Measurements from ENCODE around the gene TRIOBP. TPM values are rescaled to one million over a fixed set of nuclear protein-coding genes. Genes with fewer than 3 reads are reported as not detected.

TRIOBP gene
- total and polyA plus RNA-seq, 2 of the 13 experiments (the other 11 are each of a cell fraction or from before 2014, with no cell fraction given): 6.1 to 15.4 TPM

DNA sequence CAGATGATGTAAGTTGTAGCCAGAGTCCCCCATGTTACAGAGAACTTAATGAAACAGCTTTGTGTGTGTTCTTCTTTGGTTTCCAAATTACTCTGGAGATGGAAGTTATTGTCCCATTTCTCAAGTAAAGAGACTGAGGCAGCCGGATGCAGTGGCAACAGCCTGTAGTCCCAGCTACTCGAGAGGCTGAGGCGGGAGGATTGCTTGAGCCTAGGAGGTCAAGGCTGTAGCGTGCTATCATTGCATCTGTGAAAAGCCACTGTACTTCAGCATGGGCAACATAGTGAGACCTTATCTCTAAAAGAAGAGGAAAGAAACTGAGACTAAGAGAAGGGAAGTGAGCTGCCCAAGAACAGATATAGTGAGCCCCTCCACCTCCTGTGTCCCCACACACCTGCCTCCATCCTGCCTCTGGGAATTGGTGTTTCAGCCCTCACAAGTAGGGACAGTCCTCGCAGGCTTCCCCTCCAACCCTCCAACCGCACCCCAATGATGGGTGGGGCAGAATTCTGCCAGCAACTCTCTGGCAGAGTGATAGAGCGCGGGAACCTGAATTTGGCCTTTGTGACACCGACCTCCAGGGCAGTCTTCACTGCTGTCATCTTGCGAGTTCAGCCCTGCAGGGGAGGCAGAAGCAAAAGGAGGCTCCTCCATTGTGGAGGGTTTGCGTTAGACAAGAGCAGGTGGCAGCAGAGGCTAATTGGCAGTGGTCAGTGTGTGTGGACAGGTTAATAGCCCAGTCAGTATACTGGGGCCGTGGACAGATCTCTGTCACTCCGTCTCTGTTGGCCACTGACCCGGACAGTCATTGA, 36.7 kb upstream of the TRIOBP start:
- POLR2A ChIA-PET: interaction anchor here (0.9 to 11.2 kb wide), 7 partner anchors 9 to 72 kb away, joined by 3 to 242 read pairs (median 36); partner anchors contain the start of genes GGA1, LGALS1, NOL12 and SH3BP1
- Histone ChIP-seq H3K4me3 (replicated peaks in 1 of 3; ENCODE audit: insufficient read depth in 1 of 3, low read depth in 2 of 3, low read length in 3 of 3) (peak overlapping the region; percentile 75 to 97 (median 94)), H4K20me1 (ENCODE audit: insufficient read depth, low read length) (peaks cover 48% of the 10 kb centered on the region), H3K4me2 (ENCODE audit: low read depth, low read length) (peak overlapping the region; percentile 94), H2AFZ (ENCODE audit: low read length) (no peak overlapping the region), H3K27ac (ENCODE audit: extremely low read length, insufficient read depth, low read length) (peak overlapping the region; percentile 93), H3K36me3 (replicated peaks in 1 of 2; ENCODE audit: control insufficient read depth in 1 of 2, insufficient read depth in 2 of 2, low read length in 2 of 2) (peaks cover 5 to 10% of the 10 kb centered on the region in 2 experiments; a peak in 4 of 5 replicates), H3K9ac (ENCODE audit: insufficient read depth, low read depth, low read length) (peak overlapping the region; percentile 92), H3K79me2 (ENCODE audit: insufficient read depth, low read length) (peaks cover 61% of the 10 kb centered on the region), H3K27me3 (ENCODE audit: control insufficient read depth in 1 of 2, insufficient read depth in 2 of 2, low read length in 2 of 2) (no peaks in the 10 kb centered on the region; a peak in 1 of 5 replicates), H3K9me3 (ENCODE audit: low read length) (no peaks in the 10 kb centered on the region), H3K4me1 (ENCODE audit: insufficient read depth, low read length) (peaks cover 61% of the 10 kb centered on the region)
- CTCF ChIA-PET (ENCODE audit: low intra/inter-chr PET ratio, low total read pairs): interaction anchor here (1.8 to 1.9 kb wide), 2 partner anchors 21 to 22 kb away, joined by 3 to 7 read pairs; no protein-coding TSS in a partner anchor
- DNase-seq (ENCODE audit: low spot score): no peak
- intact Hi-C loops (cut with micrococcal nuclease; ENCODE audit: unreplicated experiment) (loop anchor here (10.0 kb wide), 1 partner anchor 145 kb away; the partner anchor contains the start of gene GCAT), in situ Hi-C loops (cut with HindIII; ENCODE audit: extremely low pct_ligation_motif_present, low pct_unique_long_range_greater_than_20kb) (no loop called here)
- ATAC-seq: no peak
- FAIRE-seq: no peak
- BruUV-seq (replicated peaks): no TSS peak
- 40% methylated on average over 14 of the region's 14 CpGs for WGBS (ENCODE audit: low lambda C conversion rate)
- TF ChIP-seq ZFP90 (CRISPR knock-in tag; IDR thresholded peaks at IDR 0.05; ENCODE audit: borderline replicate concordance) (no peak), TMF1 (CRISPR knock-in tag; IDR thresholded peaks at IDR 0.05; ENCODE audit: low read depth) (0 out of 2 replicates have a peak, but pooled peaks have one; percentile 63), SAFB2 (CRISPR knock-in tag; IDR thresholded peaks at IDR 0.05; ENCODE audit: borderline replicate concordance, low read depth) (0 out of 2 replicates have a peak, but pooled peaks have one; percentile 3), MED8 (CRISPR knock-in tag; IDR thresholded peaks at IDR 0.05; ENCODE audit: insufficient replicate concordance) (peak; percentile 16), ZMYM3 (CRISPR knock-in tag; IDR thresholded peaks at IDR 0.05) (peak; percentile 24; the same call in 1 of the 2 replicates), GABPA (IDR thresholded peaks at IDR 0.05; ENCODE audit: low read depth, low read length) (no peak), GABPA (CRISPR knock-in tag; IDR thresholded peaks at IDR 0.05; ENCODE audit: low read depth) (peak; percentile 0; the same call in 1 of the 2 replicates), ARID2 (CRISPR knock-in tag; IDR thresholded peaks at IDR 0.05; ENCODE audit: borderline replicate concordance) (0 out of 2 replicates have a peak, but pooled peaks have one; percentile 23), GFI1 (CRISPR knock-in tag; IDR thresholded peaks at IDR 0.05; ENCODE audit: borderline replicate concordance) (0 out of 2 replicates have a peak, but pooled peaks have one; percentile 8), IRX3 (CRISPR knock-in tag; IDR thresholded peaks at IDR 0.05; ENCODE audit: borderline replicate concordance, low read depth) (peak; percentile 43; the same call in 1 of the 2 replicates), CREM (IDR thresholded peaks at IDR 0.05) (peak; percentile 9; the same call in 1 of the 2 replicates), CREM (CRISPR knock-in tag; IDR thresholded peaks at IDR 0.05) (no peak), NCOR1 (IDR thresholded peaks at IDR 0.05; ENCODE audit: borderline replicate concordance, low read length) (0 out of 2 replicates have a peak, but pooled peaks have one; percentile 23), ZNF296 (CRISPR knock-in tag; conservative IDR thresholded peaks at IDR 0.05) (no peak), ZSCAN30 (CRISPR knock-in tag; IDR thresholded peaks at IDR 0.05) (0 out of 2 replicates have a peak, but pooled peaks have one; percentile 17), ZNF20 (CRISPR knock-in tag; IDR thresholded peaks at IDR 0.05) (no peak), KLF16 (CRISPR knock-in tag; IDR thresholded peaks at IDR 0.05) (peak in 1 of 2 experiments; percentile 7; a peak in 2 of 4 replicates), REPIN1 (CRISPR knock-in tag; IDR thresholded peaks at IDR 0.05; ENCODE audit: borderline replicate concordance, low read depth) (0 out of 2 replicates have a peak, but pooled peaks have one; percentile 12)
- TF ChIP-seq, protein P1, sequence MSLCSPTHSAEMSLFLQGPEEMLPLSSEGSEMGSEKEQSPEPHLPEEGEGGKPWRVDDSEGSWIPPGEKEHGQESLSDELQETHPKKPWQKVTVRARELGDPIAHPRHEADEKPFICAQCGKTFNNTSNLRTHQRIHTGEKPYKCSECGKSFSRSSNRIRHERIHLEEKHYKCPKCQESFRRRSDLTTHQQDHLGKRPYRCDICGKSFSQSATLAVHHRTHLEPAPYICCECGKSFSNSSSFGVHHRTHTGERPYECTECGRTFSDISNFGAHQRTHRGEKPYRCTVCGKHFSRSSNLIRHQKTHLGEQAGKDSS (CRISPR knock-in tag; IDR thresholded peaks at IDR 0.05; ENCODE audit: borderline replicate concordance, low read depth): 0 out of 2 replicates have a peak, but pooled peaks have one; percentile 13
- TF ChIP-seq, protein P2, sequence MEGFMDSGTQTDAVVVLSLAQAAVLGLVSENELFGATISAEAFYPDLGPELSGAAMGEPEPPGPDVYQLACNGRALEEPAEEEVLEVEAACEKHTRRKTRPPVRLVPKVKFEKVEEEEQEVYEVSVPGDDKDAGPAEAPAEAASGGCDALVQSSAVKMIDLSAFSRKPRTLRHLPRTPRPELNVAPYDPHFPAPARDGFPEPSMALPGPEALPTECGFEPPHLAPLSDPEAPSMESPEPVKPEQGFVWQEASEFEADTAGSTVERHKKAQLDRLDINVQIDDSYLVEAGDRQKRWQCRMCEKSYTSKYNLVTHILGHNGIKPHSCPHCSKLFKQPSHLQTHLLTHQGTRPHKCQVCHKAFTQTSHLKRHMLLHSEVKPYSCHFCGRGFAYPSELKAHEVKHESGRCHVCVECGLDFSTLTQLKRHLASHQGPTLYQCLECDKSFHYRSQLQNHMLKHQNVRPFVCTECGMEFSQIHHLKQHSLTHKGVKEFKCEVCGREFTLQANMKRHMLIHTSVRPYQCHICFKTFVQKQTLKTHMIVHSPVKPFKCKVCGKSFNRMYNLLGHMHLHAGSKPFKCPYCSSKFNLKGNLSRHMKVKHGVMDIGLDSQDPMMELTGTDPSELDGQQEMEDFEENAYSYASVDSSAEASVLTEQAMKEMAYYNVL (CRISPR knock-in tag; IDR thresholded peaks at IDR 0.05; ENCODE audit: borderline replicate concordance): no peak; the same call in 1 of the 2 replicates
